SKM-1 treated with dmso at 0.1 percent for 144 hours (cell line): ENCODE measurements around the gene PTPN14.
A peak's percentile ranks its signal among the peaks of the same experiment; 100 is the strongest.

ENCODE experiments used
- DNase-seq: peaks from one replicate; lab custom pipeline; 2025; ENCODE audit not compliant: unreplicated experiment; lab: John Stamatoyannopoulos, UW

The PTPN14 gene

GRCh38 chr1:214438075-214438474 lies 113.3 kb downstream of the PTPN14 start:
- no peak for DNase-seq

- DNase-seq, result no peak
These were observed 115.5 kb downstream of the PTPN14 start for GRCh38 chr1:214435867-214436266.

DNA sequence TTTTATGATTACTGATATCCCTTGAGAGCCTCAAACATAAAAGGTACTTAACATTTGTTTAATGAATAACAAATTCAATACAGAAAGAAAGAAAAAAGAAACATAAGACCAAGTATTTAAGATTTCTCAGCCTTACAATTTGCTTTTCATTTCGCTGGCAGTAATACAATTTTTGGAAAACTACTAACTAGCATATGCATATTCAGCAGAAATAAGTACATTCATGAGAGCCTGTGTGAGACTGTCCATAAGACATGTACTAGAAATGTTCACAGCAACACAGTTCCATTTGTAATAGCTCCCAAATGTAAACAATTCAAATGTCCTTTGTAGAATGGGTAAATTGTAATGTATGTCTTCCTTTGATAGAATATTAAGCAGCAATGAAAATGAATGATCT lies 119.2 kb downstream of the PTPN14 start:
- DNase-seq, result no peak

DNA sequence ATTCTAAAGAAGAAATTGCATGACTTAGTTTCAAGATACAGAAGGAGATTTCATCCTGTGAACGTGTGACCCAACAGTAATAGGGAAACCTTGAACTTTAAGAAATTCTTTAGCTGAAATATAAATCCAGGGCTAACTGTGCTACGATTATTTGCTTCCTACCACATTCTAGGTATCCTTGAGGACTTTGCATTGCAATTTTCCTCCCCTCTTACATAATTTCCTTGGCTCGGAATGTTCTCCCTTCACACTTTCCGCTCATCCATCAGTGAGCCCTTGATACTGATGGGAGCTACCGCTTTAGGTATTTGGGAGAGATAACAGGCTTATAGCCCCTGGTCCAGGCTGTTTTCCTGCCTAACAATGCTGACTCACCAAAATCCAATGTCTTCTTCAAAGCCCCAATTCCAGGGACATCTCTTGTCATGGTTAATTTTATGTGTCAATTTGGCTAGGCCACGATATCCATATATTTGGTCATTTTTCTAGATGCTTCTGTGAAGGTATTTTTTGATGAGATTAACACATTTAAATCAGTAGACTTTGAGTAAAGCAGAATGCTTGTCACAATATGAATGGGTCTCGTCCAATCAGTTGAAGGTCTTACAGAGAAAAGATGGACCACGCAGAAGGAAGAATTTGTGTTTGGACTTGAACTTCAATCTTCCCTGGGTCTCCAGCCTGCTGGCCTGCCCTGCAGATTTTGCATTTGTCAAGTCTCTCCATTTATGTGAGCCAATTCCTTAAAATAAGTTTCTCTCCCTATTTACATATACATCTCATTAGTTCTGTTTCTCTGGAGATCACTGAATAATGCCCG lies 121.2 kb downstream of the PTPN14 start:
- no peak for DNase-seq

DNA sequence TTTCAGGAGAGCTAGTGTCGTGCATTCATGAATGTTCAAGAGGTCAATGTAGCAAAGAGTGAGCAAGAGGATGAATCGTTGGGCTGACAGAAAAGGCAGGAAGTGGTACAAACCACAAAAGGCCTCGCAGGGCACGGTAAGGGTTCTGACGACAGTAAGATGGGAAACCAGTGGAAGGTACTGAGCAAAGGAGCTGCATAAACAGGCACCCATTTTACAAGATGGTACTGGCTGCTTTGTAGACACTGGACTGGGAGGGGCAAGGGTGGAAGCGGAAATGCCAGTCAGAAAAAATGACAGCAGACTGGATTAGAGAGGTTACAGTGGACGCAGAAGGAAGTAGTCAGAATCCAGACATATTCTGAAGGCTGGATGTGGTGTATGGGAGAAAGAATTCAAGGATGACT lies 123.5 kb downstream of the PTPN14 start:
- peak; percentile 99 for DNase-seq

DNA sequence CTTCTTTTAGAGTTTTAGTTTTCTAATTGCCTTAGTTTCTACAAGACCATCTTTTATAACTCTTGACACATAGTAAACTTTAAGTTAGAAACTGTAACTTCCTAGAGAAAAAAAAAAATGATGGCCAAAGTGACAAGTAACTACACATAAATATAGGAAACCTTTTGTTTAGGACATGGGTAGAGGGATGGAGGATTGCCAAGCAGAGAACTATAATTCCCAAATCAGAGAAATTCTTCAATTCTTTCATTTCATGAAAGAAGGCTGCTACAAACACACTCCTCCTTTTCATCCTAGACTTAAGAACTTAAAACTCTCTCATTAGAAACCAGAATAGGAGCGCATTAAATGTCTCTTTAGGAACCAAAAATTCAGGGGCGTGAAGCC lies 125.0 kb downstream of the PTPN14 start:
- DNase-seq, result no peak

DNA sequence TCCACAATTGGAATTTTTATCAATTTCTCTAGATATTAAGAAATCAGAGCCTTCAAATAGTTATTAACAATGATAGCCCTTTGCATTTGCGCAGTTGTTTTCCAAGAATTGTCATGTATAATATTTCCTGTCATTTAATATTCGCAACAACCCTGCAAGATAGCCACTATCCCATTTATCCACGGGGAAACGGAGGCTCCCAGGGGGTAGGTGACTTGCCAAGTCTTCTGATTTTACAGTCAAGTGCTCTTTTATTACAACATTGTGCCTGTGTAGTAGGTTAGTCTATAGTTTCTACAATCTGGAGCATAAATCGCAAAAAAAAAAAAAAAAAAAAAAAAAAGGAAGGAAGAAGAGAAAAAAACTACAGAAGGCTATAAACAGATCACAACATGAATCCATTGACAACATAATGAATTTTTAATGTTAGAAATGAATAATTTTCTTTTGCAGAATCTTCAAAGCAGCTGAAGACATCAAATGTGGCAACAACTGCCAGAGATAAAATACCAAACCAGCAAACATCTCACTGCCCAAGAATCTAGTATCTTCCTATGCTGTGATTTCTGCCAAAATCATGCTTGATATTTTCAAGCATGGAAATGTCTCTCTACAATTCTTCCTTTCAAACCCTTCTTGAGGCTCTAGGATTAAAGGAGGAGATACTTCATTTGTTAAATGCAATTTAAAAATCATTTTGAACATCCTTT lies 125.5 kb downstream of the PTPN14 start:
- no peak for DNase-seq

- no peak for DNase-seq
These were observed 126.3 kb downstream of the PTPN14 start for GRCh38 chr1:214425101-214425500.

GRCh38 chr1:214423045-214423444 lies 128.4 kb downstream of the PTPN14 start:
- DNase-seq, result no peak

DNA sequence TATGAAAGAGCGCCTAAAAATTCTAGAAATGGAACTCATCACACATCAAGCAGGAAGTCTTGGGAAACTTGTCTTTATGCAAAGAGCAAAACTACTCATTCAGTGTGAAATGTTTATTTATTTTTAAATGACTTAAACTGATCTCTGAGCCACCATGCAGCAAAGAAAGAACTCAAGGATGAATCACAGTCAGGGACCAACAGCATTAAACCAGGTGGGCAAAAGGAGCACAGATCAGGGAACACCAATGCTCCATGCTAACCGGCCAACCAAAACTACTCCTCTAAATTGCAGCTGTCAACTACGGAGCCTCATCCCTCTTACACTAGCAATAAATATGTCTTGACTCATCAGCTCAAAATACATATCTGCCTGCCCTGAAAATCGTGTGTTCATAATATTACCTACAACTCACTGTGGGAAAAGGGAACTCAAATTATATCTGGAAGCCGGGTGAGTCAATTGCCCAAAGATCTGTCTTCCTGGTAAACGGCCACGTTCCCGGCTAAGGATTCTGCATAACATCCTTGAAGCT lies 129.2 kb downstream of the PTPN14 start:
- DNase-seq, result no peak

GRCh38 chr1:214420833-214421232 lies 130.6 kb downstream of the PTPN14 start:
- no peak for DNase-seq

DNA sequence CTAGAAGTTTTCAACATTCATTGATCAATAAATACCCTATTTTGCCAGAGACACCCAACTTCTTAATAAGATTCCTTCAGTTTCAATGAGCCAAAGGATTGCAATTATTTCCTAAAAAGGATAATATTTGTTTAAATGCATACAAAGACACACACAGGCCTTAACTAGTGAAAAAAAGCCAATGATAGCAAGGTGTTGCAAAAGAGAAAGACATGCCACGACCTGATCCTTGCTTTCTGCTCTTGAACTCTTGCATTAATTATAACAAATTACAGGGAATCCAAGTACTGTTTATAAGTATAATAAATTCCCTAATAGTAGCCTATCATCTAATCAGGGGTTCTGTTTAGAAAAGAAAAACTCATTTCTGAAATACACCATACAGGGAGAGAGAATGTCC lies 131.1 kb downstream of the PTPN14 start:
- DNase-seq, result no peak

- no peak for DNase-seq
These were observed 131.8 kb downstream of the PTPN14 start for GRCh38 chr1:214419650-214420049.

GRCh38 chr1:214418391-214418790 lies 133.0 kb downstream of the PTPN14 start:
- no peak for DNase-seq

- DNase-seq, result no peak
These were observed 133.7 kb downstream of the PTPN14 start for GRCh38 chr1:214417545-214418210.

DNA sequence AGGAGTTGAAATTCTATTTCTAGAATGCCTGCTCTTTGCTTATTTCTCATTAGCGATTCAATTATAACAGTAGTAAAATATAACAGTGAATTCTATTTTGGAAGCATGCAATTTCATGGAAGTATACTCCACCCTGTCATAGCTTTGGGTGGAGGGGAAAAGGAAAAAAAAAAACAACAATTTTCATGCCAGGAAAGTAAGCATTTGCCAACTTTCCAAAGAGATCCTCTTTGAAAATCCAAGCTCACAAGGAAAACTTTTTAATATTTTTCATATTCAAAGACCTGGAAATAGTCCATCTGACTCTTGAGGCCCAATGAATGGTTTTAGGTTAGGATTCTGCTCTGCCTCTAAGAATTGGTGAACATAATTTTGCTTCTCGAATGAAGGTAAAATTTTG lies 134.5 kb downstream of the PTPN14 start:
- DNase-seq, result no peak

GRCh38 chr1:214416417-214416816 lies 135.0 kb downstream of the PTPN14 start:
- no peak for DNase-seq

GRCh38 chr1:214415131-214415530 lies 136.3 kb downstream of the PTPN14 start:
- no peak for DNase-seq

DNA sequence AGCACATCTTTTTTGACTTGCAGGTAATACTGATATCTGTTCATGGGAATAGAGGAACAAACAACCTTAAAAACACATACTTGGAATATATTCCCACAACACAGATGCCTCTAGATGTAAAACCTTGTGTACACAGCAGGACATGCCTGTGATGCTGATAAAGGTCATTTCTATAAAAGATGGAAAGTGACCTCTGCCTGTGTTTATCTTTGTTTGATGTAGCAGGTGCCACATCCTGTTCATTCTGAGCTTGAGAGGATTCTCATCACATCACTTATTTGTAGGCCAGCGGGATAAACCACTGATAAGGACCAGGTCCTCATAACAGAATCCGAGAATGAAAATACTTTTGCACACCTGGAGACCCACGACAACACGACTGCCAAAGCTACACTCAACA lies 136.7 kb downstream of the PTPN14 start:
- DNase-seq, result no peak

GRCh38 chr1:214413315-214413714 lies 138.1 kb downstream of the PTPN14 start:
- no peak for DNase-seq

- DNase-seq, result no peak
These were observed 146.7 kb downstream of the PTPN14 start for GRCh38 chr1:214404571-214405213.
